Measurements from ENCODE around the gene DYNLT2. TPM values are rescaled to one million over a fixed set of nuclear protein-coding genes. Genes with fewer than 3 reads are reported as not detected.

DYNLT2 gene
- total and polyA plus RNA-seq, 2 of the 13 experiments (the other 11 are each of a cell fraction or from before 2014, with no cell fraction given) = 2.1 to 4.3 TPM

- peak; percentile 67 for ATAC-seq
- TF ChIP-seq KLF15 (CRISPR knock-in tag; IDR thresholded peaks at IDR 0.05; ENCODE audit: borderline replicate concordance) = 0 out of 2 replicates have a peak, but pooled peaks have one; percentile 85
- TF ChIP-seq CEBPB (IDR thresholded peaks at IDR 0.05; ENCODE audit: borderline replicate concordance, low read depth, low read length) = no peak
- peak; percentile 60; the same call in 1 of the 2 replicates for TF ChIP-seq ZNF816 (CRISPR knock-in tag; IDR thresholded peaks at IDR 0.05; ENCODE audit: borderline replicate concordance)
- TF ChIP-seq ZNF773 (CRISPR knock-in tag; IDR thresholded peaks at IDR 0.05; ENCODE audit: borderline replicate concordance) = peak; percentile 61; the same call in 1 of the 2 replicates
- TF ChIP-seq, protein P1, sequence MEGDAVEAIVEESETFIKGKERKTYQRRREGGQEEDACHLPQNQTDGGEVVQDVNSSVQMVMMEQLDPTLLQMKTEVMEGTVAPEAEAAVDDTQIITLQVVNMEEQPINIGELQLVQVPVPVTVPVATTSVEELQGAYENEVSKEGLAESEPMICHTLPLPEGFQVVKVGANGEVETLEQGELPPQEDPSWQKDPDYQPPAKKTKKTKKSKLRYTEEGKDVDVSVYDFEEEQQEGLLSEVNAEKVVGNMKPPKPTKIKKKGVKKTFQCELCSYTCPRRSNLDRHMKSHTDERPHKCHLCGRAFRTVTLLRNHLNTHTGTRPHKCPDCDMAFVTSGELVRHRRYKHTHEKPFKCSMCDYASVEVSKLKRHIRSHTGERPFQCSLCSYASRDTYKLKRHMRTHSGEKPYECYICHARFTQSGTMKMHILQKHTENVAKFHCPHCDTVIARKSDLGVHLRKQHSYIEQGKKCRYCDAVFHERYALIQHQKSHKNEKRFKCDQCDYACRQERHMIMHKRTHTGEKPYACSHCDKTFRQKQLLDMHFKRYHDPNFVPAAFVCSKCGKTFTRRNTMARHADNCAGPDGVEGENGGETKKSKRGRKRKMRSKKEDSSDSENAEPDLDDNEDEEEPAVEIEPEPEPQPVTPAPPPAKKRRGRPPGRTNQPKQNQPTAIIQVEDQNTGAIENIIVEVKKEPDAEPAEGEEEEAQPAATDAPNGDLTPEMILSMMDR (CRISPR knock-in tag; IDR thresholded peaks at IDR 0.05) = no peak
- TF ChIP-seq MLLT10 (CRISPR knock-in tag; IDR thresholded peaks at IDR 0.05) = no peak
- TF ChIP-seq ZNF891 (CRISPR knock-in tag; IDR thresholded peaks at IDR 0.05) = peak; percentile 70
- TF ChIP-seq TCF12 (IDR thresholded peaks at IDR 0.05) = no peak
- TF ChIP-seq TCF12 (CRISPR knock-in tag; IDR thresholded peaks at IDR 0.05) = 0 out of 2 replicates have a peak, but pooled peaks have one; percentile 27
- 0 out of 2 replicates have a peak, but pooled peaks have one; percentile 28 for TF ChIP-seq FLYWCH1 (CRISPR knock-in tag; IDR thresholded peaks at IDR 0.05)
- peak; percentile 47; the same call in 1 of the 2 replicates for TF ChIP-seq KDM5B (CRISPR knock-in tag; IDR thresholded peaks at IDR 0.05; ENCODE audit: borderline replicate concordance)
- TF ChIP-seq GATAD2A (CRISPR knock-in tag; IDR thresholded peaks at IDR 0.05) = no peak
- TF ChIP-seq, protein P2, sequence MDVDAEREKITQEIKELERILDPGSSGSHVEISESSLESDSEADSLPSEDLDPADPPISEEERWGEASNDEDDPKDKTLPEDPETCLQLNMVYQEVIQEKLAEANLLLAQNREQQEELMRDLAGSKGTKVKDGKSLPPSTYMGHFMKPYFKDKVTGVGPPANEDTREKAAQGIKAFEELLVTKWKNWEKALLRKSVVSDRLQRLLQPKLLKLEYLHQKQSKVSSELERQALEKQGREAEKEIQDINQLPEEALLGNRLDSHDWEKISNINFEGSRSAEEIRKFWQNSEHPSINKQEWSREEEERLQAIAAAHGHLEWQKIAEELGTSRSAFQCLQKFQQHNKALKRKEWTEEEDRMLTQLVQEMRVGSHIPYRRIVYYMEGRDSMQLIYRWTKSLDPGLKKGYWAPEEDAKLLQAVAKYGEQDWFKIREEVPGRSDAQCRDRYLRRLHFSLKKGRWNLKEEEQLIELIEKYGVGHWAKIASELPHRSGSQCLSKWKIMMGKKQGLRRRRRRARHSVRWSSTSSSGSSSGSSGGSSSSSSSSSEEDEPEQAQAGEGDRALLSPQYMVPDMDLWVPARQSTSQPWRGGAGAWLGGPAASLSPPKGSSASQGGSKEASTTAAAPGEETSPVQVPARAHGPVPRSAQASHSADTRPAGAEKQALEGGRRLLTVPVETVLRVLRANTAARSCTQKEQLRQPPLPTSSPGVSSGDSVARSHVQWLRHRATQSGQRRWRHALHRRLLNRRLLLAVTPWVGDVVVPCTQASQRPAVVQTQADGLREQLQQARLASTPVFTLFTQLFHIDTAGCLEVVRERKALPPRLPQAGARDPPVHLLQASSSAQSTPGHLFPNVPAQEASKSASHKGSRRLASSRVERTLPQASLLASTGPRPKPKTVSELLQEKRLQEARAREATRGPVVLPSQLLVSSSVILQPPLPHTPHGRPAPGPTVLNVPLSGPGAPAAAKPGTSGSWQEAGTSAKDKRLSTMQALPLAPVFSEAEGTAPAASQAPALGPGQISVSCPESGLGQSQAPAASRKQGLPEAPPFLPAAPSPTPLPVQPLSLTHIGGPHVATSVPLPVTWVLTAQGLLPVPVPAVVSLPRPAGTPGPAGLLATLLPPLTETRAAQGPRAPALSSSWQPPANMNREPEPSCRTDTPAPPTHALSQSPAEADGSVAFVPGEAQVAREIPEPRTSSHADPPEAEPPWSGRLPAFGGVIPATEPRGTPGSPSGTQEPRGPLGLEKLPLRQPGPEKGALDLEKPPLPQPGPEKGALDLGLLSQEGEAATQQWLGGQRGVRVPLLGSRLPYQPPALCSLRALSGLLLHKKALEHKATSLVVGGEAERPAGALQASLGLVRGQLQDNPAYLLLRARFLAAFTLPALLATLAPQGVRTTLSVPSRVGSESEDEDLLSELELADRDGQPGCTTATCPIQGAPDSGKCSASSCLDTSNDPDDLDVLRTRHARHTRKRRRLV (CRISPR knock-in tag; IDR thresholded peaks at IDR 0.05) = peak; percentile 84
- peak; percentile 61; the same call in 1 of the 2 replicates for TF ChIP-seq ESRRA (CRISPR knock-in tag; IDR thresholded peaks at IDR 0.05; ENCODE audit: low read depth)
- no peak for TF ChIP-seq SMARCE1 (IDR thresholded peaks at IDR 0.05; ENCODE audit: borderline replicate concordance)
- peak; percentile 64 for TF ChIP-seq ZNF777 (CRISPR knock-in tag; IDR thresholded peaks at IDR 0.05)
- TF ChIP-seq KAT7 (CRISPR knock-in tag; IDR thresholded peaks at IDR 0.05; ENCODE audit: borderline replicate concordance) = peak; percentile 96; the same call in 1 of the 2 replicates
- no peak for TF ChIP-seq ZNF558 (CRISPR knock-in tag; IDR thresholded peaks at IDR 0.05; ENCODE audit: borderline replicate concordance)
These were observed 49.9 kb downstream of the DYNLT2 start for GRCh38 chr6:169701311-169701953.

More at GRCh38 chr6:169701311-169701953, 49.9 kb downstream of the DYNLT2 start:
- Histone ChIP-seq H4K20me1 (ENCODE audit: insufficient read depth, low read length) (peaks cover 24% of the 10 kb centered on the region), H3K9me3 (ENCODE audit: low read length) (no peaks in the 10 kb centered on the region), H3K36me3 (replicated peaks in 1 of 2; ENCODE audit: control insufficient read depth in 1 of 2, insufficient read depth in 2 of 2, low read length in 2 of 2) (peaks cover 1 to 9% of the 10 kb centered on the region in 2 experiments; a peak in 3 of 5 replicates), H3K4me3 (replicated peaks in 1 of 3; ENCODE audit: insufficient read depth in 1 of 3, low read depth in 2 of 3, low read length in 3 of 3) (peak overlapping the region; percentile 82 to 98 (median 87)), H3K4me1 (ENCODE audit: insufficient read depth, low read length) (peaks cover 45% of the 10 kb centered on the region), H3K4me2 (ENCODE audit: low read depth, low read length) (peak overlapping the region; percentile 74), H3K9ac (ENCODE audit: insufficient read depth, low read depth, low read length) (peak overlapping the region; percentile 99), H3K79me2 (ENCODE audit: insufficient read depth, low read length) (peaks cover 57% of the 10 kb centered on the region), H3K27me3 (ENCODE audit: control insufficient read depth in 1 of 2, insufficient read depth in 2 of 2, low read length in 2 of 2) (no peaks in the 10 kb centered on the region; a peak in 1 of 5 replicates), H2AFZ (ENCODE audit: low read length) (no peak overlapping the region), H3K27ac (ENCODE audit: extremely low read length, insufficient read depth, low read length) (peak overlapping the region; percentile 93)
- BruUV-seq (replicated peaks) = TSS peak; percentile 75
- ChIA-PET POLR2A (interaction anchor here (0.7 to 7.6 kb wide), 15 partner anchors 8 to 852 kb away, joined by 3 to 81 read pairs (median 8); partner anchors contain the start of genes DYNLT2, ERMARD, PHF10 and PSMB1), CTCF (ENCODE audit: low intra/inter-chr PET ratio, low total read pairs) (no interaction called here)
- in situ Hi-C loops (cut with HindIII; ENCODE audit: extremely low pct_ligation_motif_present, low pct_unique_long_range_greater_than_20kb) (no loop called here), intact Hi-C loops (cut with micrococcal nuclease; ENCODE audit: unreplicated experiment) (loop anchor here (5.0 to 10.0 kb wide), 3 partner anchors 606 to 851 kb away; partner anchors contain the start of genes FAM120B, PSMB1 and TBP)
- 1% methylated on average over 37 of the region's 54 CpGs for WGBS (ENCODE audit: low lambda C conversion rate)
- no peak for FAIRE-seq
- no peak for DNase-seq (ENCODE audit: low spot score)

Measured in HepG2 (cell line).